Measurements from ENCODE around the gene CDK2AP2. TPM values are rescaled to one million over a fixed set of nuclear protein-coding genes. Genes with fewer than 3 reads are reported as not detected.

CDK2AP2 gene
- polyA plus RNA-seq, 2 of the 4 experiments (the other 2 are of a cell fraction): 36.6 to 53.1 TPM

GRCh38 chr11:67500484-67500821 lies 7.5 kb downstream of the CDK2AP2 start:
- FAIRE-seq (no peak), ATAC-seq (no peak), DNase-seq (ENCODE audit: low read depth in 1 of 2, low spot score in 1 of 2) (no peak)
- no peaks in the 10 kb centered on the region for H3K9me3 ChIP-seq
- no peak overlapping the region for H3K27ac ChIP-seq
- no peak for TF ChIP-seq PHF8 (IDR thresholded peaks at IDR 0.05; ENCODE audit: borderline replicate concordance, low read depth)
- no peak for TF ChIP-seq USF2 (IDR thresholded peaks at IDR 0.05)
- no peak for TF ChIP-seq HES2 (IDR thresholded peaks at IDR 0.05)
- no peak for TF ChIP-seq POLR2A (IDR thresholded peaks at IDR 0.05; ENCODE audit: low read length)
- TF ChIP-seq FOXS1 (CRISPR knock-in tag; IDR thresholded peaks at IDR 0.05): no peak
- TF ChIP-seq RCOR1 (IDR thresholded peaks at IDR 0.05; ENCODE audit: low read depth, low read length): no peak
- no peak for TF ChIP-seq CHD2 (IDR thresholded peaks at IDR 0.05; ENCODE audit: low read length, partially characterized antibody)
- TF ChIP-seq ZFP36 (IDR thresholded peaks at IDR 0.05; ENCODE audit: borderline replicate concordance, partially characterized antibody): no peak
- TF ChIP-seq HMGXB4 (CRISPR knock-in tag; IDR thresholded peaks at IDR 0.05; ENCODE audit: borderline replicate concordance): no peak
- no peak for TF ChIP-seq BHLHE40 (IDR thresholded peaks at IDR 0.05; ENCODE audit: low read depth, low read length)
- TF ChIP-seq SMC3 (IDR thresholded peaks at IDR 0.05): no peak
- TF ChIP-seq TP53 (CRISPR knock-in tag; IDR thresholded peaks at IDR 0.05): no peak
- no peak for TF ChIP-seq CTCF (IDR thresholded peaks at IDR 0.05)
- TF ChIP-seq JUN (IDR thresholded peaks at IDR 0.05): no peak
- no peak for TF ChIP-seq MAZ (IDR thresholded peaks at IDR 0.05; ENCODE audit: borderline replicate concordance, low read depth, low read length)
- no peak overlapping the region for H3K4me3 ChIP-seq
- peaks cover 12% of the 10 kb centered on the region for H3K4me1 ChIP-seq
- no peak overlapping the region for H3K4me2 ChIP-seq
- POLR2A ChIA-PET: no interaction called here
- CTCF ChIA-PET: interaction anchor here (0.9 to 1.3 kb wide), 4 partner anchors 99 to 149 kb away, joined by 3 to 5 read pairs (median 3); partner anchors contain the start of gene PPP1CA
- WGBS (ENCODE audit: missing lambda C conversion rate): 93% methylated on average over 1 of the region's 1 CpG

- FAIRE-seq (no peak), ATAC-seq (no peak), DNase-seq (ENCODE audit: low read depth in 1 of 2, low spot score in 1 of 2) (no peak)
- Histone ChIP-seq H3K4me1 (peaks cover 11% of the 10 kb centered on the region), H3K27ac (no peak overlapping the region), H3K9me3 (no peaks in the 10 kb centered on the region), H3K4me3 (no peak overlapping the region), H3K4me2 (no peak overlapping the region)
- ChIA-PET POLR2A (no interaction called here), CTCF (interaction anchor here (1.1 to 1.3 kb wide), 3 partner anchors 99 to 143 kb away, joined by 3 to 5 read pairs (median 3); partner anchors contain the start of gene PPP1CA)
- WGBS (ENCODE audit: missing lambda C conversion rate): 93% methylated on average over 12 of the region's 26 CpGs
- TF ChIP-seq SMC3 (IDR thresholded peaks at IDR 0.05): no peak
- TF ChIP-seq MAZ (IDR thresholded peaks at IDR 0.05; ENCODE audit: borderline replicate concordance, low read depth, low read length): no peak
- no peak for TF ChIP-seq RFX5 (IDR thresholded peaks at IDR 0.05)
Observed at GRCh38 chr11:67499808-67500483, 8.0 kb downstream of the CDK2AP2 start.

GRCh38 chr11:67498544-67498972 lies 9.4 kb downstream of the CDK2AP2 start:
- FAIRE-seq (no peak), ATAC-seq (no peak), DNase-seq (ENCODE audit: low read depth in 1 of 2, low spot score in 1 of 2) (no peak)
- CTCF ChIA-PET: no interaction called here
- POLR2A ChIA-PET: no interaction called here
- WGBS (ENCODE audit: missing lambda C conversion rate): 93% methylated on average over 19 of the region's 21 CpGs
- no peak overlapping the region for H3K27ac ChIP-seq
- no peak overlapping the region for H3K4me3 ChIP-seq
- H3K4me1 ChIP-seq: peaks cover 6% of the 10 kb centered on the region
- H3K4me2 ChIP-seq: no peak overlapping the region
- no peaks in the 10 kb centered on the region for H3K9me3 ChIP-seq
- TF ChIP-seq GATA3 (IDR thresholded peaks at IDR 0.05; ENCODE audit: borderline replicate concordance) (no peak), ELK1 (IDR thresholded peaks at IDR 0.05; ENCODE audit: low read depth, low read length) (no peak), ATOH8 (CRISPR knock-in tag; IDR thresholded peaks at IDR 0.05; ENCODE audit: low read depth) (no peak), KDM1A (IDR thresholded peaks at IDR 0.05; ENCODE audit: low read depth) (no peak), RARB (CRISPR knock-in tag; IDR thresholded peaks at IDR 0.05) (no peak), CBX8 (IDR thresholded peaks at IDR 0.05) (no peak), TP53 (CRISPR knock-in tag; IDR thresholded peaks at IDR 0.05) (no peak), NR3C1 (IDR thresholded peaks at IDR 0.05) (no peak), EHF (CRISPR knock-in tag; IDR thresholded peaks at IDR 0.05) (no peak), MAZ (IDR thresholded peaks at IDR 0.05; ENCODE audit: borderline replicate concordance, low read depth, low read length) (no peak), MAFK (IDR thresholded peaks at IDR 0.05; ENCODE audit: partially characterized antibody) (no peak), ZNF302 (CRISPR knock-in tag; IDR thresholded peaks at IDR 0.05) (no peak), JUNB (IDR thresholded peaks at IDR 0.05) (no peak), CBX2 (IDR thresholded peaks at IDR 0.05; ENCODE audit: borderline replicate concordance, low read depth) (no peak), ESRRA (IDR thresholded peaks at IDR 0.05; ENCODE audit: borderline replicate concordance, low read length) (no peak), CHD2 (IDR thresholded peaks at IDR 0.05; ENCODE audit: low read length, partially characterized antibody) (no peak)
